H1 (cell line): ENCODE results near the gene IAH1. TPM values are rescaled to one million over a fixed set of nuclear protein-coding genes. Genes with fewer than 3 reads are reported as not detected.

ENCODE experiments used
- CBX5 ChIP-seq: fragments of 300-800, 300-1000 bp; sonication (generic); IDR thresholded peaks from 2 replicates; pipeline ENCODE4 v1.7.1; 2016; ENCODE audit warnings: antibody characterized with exemption, low read length, low read depth
- EGR1 ChIP-seq: IDR thresholded peaks from 2 replicates; pipeline ENCODE4 v1.6.1; 2011; ENCODE audit warnings: low read depth, low read length, borderline replicate concordance
- JUND ChIP-seq: IDR thresholded peaks from 2 replicates; pipeline ENCODE4 v1.6.1; 2011; ENCODE audit warnings: mild to moderate bottlenecking, improper control_type of control experiment, low read length
- NRF1 ChIP-seq: IDR thresholded peaks from 2 replicates; pipeline ENCODE4 v1.6.1; 2011; ENCODE audit warnings: mild to moderate bottlenecking, low read depth, low read length, improper control_type of control experiment
- RFX5 ChIP-seq: IDR thresholded peaks from 2 replicates; pipeline ENCODE4 v1.6.1; 2011; ENCODE audit warnings: low read depth, low read length, improper control_type of control experiment, borderline replicate concordance
- SP2 ChIP-seq: IDR thresholded peaks from 2 replicates; pipeline ENCODE4 v1.6.1; 2012; ENCODE audit warnings: mild to moderate bottlenecking, low read length, inconsistent platforms
- TEAD4 ChIP-seq: IDR thresholded peaks from 2 replicates; pipeline ENCODE4 v1.6.1; 2012; ENCODE audit warnings: low read depth, low read length, inconsistent platforms, mixed read lengths
- YY1 ChIP-seq: IDR thresholded peaks from 2 replicates; pipeline ENCODE4 v1.6.1; 2011; ENCODE audit warnings: low read depth, mild to moderate bottlenecking, low read length
- polyA plus RNA-seq, 7 experiments: library from polyadenylated mRNA; depleted of rRNA in 3 of 7; stranded (reverse) in 5 of 7; unstranded in 2 of 7; fragments of >200 nt in 5 of 7; fragments of 200-250 nt in 2 of 7; gene quantifications; 1 replicate in 5 of 7; 2 replicates in 1 of 7; 4 replicates in 1 of 7; pipeline versions ENCODE4 v1.2.1 to v1.2.3, GENCODE V29; 2011 to 2013; ENCODE audit warnings: missing spikeins in 2 of 7, mixed read lengths in 2 of 7
- total RNA-seq: library from RNA; stranded (reverse); fragmentation: NEBNext Ultra II Directional; extraction: Animal tissue kit (Norgen Biotek cat#: 25700); gene quantifications from 2 replicates; pipeline ENCODE4 v1.2.1, GENCODE V29; 2021
- TF ChIP-seq, protein P1 (sequence below): fragments of 300-600 bp; sonication (generic); IDR thresholded peaks from 2 replicates; pipeline ENCODE4 v1.7.1; 2012; ENCODE audit warnings: low read length, moderate library complexity, mild to moderate bottlenecking, inconsistent platforms; ENCODE audit not compliant: insufficient replicate concordance

IAH1 gene
- total and polyA plus RNA-seq, 2 of the 8 experiments (the other 6 are each of a cell fraction or from before 2014, with no cell fraction given): 15.1 to 21.5 TPM

DNA sequence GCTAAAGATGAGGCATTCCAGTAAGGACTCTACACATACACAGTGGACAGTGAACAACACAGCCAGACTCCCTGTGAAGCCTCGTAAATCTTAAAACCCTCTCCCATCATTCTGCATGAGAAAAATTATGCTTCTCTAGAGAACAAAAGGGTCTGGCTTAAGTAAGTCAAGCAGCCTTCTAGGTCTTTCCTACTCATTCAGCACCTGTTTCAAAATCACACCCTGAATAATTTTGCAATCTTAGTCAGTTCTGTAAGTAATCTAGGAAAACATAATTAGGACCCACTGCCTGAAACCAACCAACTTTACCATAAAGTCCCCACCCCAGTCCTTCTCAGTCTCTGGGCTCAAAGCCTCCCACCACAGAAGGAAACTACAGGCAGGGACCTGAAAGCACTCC is 19.7 kb downstream of the IAH1 start (continued):
- no peak for TF ChIP-seq YY1
- TF ChIP-seq RFX5: no peak
- no peak for TF ChIP-seq JUND
- TF ChIP-seq TEAD4: no peak
- TF ChIP-seq, protein P1, sequence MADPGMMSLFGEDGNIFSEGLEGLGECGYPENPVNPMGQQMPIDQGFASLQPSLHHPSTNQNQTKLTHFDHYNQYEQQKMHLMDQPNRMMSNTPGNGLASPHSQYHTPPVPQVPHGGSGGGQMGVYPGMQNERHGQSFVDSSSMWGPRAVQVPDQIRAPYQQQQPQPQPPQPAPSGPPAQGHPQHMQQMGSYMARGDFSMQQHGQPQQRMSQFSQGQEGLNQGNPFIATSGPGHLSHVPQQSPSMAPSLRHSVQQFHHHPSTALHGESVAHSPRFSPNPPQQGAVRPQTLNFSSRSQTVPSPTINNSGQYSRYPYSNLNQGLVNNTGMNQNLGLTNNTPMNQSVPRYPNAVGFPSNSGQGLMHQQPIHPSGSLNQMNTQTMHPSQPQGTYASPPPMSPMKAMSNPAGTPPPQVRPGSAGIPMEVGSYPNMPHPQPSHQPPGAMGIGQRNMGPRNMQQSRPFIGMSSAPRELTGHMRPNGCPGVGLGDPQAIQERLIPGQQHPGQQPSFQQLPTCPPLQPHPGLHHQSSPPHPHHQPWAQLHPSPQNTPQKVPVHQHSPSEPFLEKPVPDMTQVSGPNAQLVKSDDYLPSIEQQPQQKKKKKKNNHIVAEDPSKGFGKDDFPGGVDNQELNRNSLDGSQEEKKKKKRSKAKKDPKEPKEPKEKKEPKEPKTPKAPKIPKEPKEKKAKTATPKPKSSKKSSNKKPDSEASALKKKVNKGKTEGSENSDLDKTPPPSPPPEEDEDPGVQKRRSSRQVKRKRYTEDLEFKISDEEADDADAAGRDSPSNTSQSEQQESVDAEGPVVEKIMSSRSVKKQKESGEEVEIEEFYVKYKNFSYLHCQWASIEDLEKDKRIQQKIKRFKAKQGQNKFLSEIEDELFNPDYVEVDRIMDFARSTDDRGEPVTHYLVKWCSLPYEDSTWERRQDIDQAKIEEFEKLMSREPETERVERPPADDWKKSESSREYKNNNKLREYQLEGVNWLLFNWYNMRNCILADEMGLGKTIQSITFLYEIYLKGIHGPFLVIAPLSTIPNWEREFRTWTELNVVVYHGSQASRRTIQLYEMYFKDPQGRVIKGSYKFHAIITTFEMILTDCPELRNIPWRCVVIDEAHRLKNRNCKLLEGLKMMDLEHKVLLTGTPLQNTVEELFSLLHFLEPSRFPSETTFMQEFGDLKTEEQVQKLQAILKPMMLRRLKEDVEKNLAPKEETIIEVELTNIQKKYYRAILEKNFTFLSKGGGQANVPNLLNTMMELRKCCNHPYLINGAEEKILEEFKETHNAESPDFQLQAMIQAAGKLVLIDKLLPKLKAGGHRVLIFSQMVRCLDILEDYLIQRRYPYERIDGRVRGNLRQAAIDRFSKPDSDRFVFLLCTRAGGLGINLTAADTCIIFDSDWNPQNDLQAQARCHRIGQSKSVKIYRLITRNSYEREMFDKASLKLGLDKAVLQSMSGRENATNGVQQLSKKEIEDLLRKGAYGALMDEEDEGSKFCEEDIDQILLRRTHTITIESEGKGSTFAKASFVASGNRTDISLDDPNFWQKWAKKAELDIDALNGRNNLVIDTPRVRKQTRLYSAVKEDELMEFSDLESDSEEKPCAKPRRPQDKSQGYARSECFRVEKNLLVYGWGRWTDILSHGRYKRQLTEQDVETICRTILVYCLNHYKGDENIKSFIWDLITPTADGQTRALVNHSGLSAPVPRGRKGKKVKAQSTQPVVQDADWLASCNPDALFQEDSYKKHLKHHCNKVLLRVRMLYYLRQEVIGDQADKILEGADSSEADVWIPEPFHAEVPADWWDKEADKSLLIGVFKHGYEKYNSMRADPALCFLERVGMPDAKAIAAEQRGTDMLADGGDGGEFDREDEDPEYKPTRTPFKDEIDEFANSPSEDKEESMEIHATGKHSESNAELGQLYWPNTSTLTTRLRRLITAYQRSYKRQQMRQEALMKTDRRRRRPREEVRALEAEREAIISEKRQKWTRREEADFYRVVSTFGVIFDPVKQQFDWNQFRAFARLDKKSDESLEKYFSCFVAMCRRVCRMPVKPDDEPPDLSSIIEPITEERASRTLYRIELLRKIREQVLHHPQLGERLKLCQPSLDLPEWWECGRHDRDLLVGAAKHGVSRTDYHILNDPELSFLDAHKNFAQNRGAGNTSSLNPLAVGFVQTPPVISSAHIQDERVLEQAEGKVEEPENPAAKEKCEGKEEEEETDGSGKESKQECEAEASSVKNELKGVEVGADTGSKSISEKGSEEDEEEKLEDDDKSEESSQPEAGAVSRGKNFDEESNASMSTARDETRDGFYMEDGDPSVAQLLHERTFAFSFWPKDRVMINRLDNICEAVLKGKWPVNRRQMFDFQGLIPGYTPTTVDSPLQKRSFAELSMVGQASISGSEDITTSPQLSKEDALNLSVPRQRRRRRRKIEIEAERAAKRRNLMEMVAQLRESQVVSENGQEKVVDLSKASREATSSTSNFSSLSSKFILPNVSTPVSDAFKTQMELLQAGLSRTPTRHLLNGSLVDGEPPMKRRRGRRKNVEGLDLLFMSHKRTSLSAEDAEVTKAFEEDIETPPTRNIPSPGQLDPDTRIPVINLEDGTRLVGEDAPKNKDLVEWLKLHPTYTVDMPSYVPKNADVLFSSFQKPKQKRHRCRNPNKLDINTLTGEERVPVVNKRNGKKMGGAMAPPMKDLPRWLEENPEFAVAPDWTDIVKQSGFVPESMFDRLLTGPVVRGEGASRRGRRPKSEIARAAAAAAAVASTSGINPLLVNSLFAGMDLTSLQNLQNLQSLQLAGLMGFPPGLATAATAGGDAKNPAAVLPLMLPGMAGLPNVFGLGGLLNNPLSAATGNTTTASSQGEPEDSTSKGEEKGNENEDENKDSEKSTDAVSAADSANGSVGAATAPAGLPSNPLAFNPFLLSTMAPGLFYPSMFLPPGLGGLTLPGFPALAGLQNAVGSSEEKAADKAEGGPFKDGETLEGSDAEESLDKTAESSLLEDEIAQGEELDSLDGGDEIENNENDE: no peak
- TF ChIP-seq CBX5: no peak
- TF ChIP-seq NRF1: no peak
- TF ChIP-seq EGR1: no peak
- no peak for TF ChIP-seq SP2
- TF ChIP-seq, all 59 proteins: peak for 0
